Measurements from ENCODE around the gene ATXN3L.

The ATXN3L gene

DNA sequence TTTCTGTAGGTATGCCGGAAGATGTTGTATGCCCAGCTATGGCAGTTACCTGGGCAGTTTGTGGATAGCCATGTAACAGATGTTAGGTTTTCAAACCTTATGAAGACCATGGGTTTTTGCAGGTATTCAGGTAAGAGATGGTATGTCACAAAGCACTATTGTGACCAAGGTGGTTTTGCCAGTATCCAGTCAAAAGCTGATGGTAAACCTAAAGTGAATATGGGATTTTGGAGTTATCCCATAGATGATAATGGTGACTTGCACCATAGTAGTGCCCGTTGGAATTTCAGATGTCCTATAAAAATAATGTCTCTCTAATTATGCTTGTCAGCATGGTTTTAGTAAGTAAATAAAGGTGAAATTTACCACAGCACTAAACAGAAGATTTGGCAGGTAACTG, at the start of gene ATXN3L:
ATXN3L (minus strand) TSS at position 101 of the 400 bp plus-strand sequence. CDS start 119 bp downstream, outside the sequence.
- FAIRE-seq (no peak), DNase-seq (ENCODE audit: insufficient read length, low spot score) (no peak)

DNA sequence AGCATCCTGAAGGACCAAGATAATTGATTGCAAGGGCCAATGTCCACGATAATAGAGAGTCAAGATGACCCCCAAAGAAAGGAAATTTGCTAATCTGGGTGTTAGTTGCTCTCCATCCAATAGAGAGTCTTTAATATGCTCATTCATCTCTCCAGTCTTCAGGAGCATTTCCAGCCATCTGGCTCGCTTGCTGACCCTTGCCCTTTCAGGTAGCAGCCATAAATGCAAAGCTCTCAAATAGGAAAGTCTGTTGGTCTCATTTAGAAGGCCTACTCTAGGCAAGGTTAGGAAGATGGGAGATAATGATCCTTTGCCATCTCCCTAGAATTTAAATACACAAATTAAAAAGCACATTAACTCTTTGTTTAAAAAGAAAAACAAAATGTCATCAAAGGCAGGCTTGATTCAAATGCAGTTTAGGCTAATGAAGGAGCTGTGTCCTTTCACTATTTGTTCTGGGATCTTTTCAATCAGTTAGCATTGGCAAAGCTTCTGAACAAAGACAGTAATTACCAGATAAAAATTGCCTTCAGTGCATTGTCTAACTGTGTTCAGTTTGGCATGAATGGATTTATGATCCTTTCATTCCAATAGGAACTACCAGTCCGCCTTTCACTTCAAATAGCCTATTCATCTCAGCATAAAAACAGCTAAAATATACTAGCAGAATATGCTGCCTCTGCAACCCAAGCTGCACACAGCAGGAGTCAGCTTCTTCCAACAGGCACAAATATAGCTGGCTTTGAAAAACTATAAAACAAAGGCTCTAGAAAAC, 49.6 kb upstream of the ATXN3L start:
- no peak for DNase-seq (ENCODE audit: insufficient read length, low spot score)
- no peak for FAIRE-seq

DNA sequence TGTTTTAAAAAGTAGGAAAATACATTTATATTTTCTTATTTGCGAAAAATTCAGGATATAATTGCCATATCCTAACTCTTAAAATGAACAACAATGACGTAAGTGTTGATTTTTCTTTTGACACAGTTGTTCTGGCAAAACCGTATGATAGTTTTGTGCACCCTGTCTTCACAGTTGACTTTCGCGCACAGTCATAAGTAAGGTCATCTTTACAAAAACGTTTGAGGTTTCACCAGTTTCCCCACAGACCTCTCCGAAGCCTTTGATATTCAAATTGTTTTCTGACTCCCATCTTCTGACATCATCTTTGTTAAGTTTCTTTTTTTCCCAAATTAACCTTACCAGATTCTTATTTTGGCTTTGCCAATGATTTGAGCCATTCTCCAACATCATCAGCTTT, 48.1 kb upstream of the ATXN3L start:
- no peak for FAIRE-seq
- no peak for DNase-seq (ENCODE audit: insufficient read length, low spot score)

DNA sequence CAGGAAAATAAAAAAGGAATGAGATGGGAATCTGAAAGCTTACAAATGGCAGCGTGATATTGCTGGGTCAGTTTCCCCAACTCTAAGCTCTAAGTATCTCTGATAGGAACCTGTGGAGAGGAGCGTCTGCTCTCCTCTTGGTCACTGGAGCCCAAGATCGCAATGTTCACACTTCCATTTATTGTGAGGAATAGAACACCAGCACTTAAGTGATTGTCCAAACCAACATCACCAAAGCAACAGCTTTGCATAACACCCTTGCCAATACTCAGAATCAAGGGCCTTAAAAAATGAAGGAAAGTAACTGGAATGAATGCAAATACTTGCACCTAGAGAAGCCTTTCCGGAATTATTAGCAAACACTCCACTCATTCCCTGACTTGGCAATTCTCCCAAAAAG, 46.8 kb upstream of the ATXN3L start:
- no peak for FAIRE-seq
- DNase-seq (ENCODE audit: insufficient read length, low spot score): no peak

DNA sequence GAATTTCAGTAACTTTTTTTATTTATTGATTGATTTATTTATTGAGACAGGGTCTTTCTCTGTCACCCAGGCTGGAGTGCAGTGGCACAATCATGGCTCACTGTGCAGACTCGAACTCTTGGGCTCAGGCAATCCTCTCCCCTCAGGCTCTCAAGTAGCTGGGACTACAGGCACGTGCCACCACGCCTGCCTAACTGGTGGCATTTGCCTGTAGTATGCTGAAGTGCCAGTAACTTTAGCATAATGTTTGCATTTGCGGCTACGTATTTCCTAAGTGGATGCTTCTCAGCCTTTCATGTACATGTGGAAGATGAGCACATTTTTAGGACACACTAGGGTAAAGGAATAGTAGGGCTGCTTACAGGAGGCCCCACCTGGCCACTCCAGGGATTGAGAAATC, 45.3 kb upstream of the ATXN3L start:
- FAIRE-seq (no peak), DNase-seq (ENCODE audit: insufficient read length, low spot score) (no peak)

DNA sequence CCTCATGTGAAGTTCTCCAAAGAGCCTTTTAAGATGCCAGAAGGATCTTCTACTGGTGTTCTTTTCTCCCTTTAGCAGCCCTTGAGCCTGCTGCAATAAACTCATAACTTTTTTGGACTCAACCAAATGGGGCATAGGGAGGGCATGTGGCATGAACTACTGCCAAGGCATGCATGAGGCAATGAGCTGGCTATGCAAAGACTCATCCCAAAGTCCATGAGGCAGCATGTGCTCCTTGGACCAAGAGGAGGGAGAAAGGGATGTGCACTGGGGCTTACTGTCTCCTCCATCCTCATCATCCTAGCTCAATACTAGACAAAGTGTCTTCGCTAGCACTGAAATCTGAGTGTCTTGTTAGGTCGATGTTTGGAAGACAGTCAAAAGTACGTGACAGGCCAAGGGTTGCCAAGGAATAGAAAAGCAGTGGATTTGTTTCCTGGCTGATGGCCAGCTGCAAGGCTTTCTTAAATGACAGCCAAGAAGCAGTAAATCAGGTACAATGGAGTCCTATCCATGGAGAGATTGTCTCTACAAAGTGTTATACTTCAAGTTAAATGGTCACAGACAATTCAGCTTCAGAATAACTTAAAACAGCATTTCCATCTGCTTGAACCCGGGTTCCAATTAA, 44.5 kb upstream of the ATXN3L start:
- FAIRE-seq (no peak), DNase-seq (ENCODE audit: insufficient read length, low spot score) (no peak)

DNA sequence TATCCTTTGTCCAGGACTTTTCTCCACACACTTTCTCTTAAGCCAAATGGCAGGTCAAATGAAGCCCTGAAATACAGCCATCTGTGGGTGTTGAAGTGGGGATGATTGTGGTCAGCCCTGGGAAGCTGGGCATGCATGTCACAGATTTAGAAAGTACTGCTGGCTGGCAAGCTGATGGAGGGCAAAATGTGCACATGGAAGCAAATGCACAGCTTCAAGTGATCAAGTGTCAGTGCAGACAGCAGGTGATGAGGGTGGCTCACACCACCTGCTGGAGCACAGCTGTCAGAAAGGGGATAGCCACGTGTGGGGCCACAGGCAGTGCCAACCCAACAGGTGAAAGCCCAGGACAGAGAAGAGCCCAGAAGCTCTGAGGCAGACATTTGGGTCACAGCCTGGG, 40.3 kb upstream of the ATXN3L start:
- FAIRE-seq (no peak), DNase-seq (ENCODE audit: insufficient read length, low spot score) (no peak)

DNA sequence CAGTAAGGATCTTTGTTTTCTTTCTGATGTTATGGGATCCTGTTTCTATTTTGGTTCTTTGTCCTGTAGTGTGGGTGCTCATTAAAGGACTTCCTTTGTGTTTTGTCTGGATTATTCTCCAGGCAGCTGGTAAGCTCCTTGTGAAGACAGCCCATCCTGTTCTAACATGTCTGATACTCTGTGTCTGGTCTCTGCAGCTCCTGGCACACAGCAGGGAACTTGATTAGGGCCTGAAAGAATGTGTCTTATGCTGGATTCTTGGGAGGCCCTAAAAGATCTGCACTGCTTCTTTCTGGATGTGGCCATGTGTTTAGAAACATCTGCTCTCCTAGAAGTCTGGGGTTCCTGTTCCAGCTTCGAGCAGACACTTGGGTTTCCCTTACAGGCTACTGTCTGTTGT, 38.1 kb upstream of the ATXN3L start:
- DNase-seq (ENCODE audit: insufficient read length, low spot score) (no peak), FAIRE-seq (no peak)

DNA sequence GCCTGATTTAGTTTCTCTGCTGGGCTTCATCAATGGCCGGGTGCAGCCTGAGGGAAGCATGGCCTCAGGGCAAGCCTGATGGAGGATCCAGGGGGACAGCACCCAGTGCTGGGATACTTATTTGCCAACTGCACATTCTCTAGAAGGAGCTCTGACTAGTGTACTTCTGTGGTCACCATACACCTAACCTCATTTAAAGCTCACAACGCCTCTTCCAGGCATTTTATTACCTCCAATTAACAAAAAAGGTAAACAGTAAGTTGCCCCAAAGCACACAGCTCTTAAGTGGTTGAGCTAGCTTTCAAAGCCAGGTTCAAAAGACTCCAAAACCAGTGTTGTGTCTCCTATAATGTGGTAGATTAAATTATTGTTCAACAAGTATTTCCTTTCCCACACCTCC, 26.8 kb upstream of the ATXN3L start:
- FAIRE-seq (no peak), DNase-seq (ENCODE audit: insufficient read length, low spot score) (no peak)

DNA sequence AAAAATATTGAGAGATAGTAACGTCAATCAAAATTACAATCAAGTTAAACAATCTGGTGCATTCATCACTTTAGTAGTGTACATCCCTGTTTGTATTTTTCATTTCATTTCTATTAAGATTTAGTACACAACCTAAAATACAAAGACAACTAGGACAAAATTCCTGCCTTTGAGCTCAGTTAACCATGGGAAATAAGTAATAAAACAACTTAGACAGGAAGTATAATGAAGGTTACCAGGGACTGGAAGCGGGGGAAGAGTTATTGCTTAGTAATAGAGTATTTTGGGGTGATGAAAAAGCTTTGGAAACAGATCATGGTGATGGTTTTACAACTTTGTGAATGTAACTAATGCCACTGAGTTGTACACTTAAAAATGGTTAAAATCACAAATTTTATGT, 25.6 kb upstream of the ATXN3L start:
- DNase-seq (ENCODE audit: insufficient read length, low spot score): no peak
- peak; percentile 88 for FAIRE-seq

DNA sequence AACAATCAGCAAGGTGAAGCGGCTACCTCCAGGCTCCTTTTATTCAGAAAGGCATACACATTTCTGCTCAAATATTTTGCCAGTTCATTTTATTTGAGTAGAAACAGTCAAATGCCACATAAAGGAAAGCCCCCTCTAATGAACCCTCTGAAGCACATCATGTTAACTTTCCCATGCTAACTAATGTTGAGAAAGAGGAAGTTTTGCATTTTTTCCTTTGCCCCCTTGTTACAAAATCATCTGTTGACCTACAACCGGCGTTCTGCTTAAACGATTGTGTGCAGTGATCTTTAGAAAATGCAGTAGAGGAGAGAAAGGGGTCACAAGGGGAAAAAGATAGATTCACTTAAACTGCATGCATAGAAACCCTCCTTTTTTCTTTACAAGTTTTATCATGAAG, 25.2 kb upstream of the ATXN3L start:
- DNase-seq (ENCODE audit: insufficient read length, low spot score): no peak
- FAIRE-seq: peak; percentile 21

DNA sequence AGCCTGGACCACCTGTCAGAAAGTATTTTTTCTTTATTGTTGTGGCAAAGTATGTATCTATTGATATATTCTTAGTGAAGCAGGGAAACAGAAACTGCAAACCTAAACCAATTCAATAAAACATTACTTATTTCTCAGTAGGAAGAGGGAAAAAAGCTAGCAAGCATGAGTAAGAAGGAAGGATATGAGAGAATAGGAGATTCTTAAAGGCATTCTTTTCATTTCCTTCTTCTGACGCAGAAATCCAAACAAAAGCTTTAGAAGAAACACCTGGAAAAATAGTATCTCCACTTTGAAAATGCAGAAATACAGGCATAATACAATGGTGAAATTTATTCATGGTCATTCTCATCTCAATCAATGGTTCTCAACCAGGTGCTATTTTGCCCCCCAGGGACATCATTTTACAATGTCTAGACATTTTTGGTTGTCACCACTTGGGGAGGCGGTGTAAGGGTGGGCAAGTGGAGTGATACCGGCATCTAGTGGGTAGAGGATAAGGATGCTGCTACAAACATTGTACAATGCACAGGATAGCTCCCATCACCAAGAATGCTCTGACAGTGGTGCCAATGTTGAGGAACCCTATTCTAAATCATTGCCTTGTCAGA, 21.7 kb upstream of the ATXN3L start:
- DNase-seq (ENCODE audit: insufficient read length, low spot score): no peak
- FAIRE-seq: no peak

DNA sequence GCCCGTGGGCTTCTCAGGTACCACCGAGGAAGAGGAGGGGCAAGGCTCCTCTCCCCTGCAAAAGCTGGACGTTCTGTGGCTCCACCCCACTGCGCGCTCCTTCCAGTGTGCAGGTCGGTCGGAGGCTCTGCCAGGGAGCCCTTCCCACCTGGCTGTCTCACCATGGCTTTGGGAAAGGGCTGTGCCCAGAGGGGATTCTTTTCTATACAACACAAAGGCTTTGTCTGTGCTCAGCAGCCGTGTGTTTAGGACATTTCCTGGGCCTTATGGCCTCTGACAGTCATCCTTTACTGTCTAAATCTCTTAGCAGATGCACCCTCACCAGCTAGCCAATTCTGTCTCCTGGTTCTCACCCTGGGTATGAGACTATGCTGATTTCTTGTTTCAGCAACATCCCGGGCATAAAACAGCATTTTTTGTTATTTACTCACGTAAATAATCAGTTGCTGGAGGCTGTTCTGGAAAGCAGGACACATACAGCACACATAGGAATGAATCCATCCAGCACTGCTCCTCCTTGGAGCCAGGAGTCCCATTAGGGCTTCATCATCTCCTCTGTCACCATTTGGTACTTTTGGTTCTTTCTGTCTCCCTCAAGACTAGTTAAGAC, 20.4 kb upstream of the ATXN3L start:
- peak; percentile 86 for FAIRE-seq
- no peak for DNase-seq (ENCODE audit: insufficient read length, low spot score)

DNA sequence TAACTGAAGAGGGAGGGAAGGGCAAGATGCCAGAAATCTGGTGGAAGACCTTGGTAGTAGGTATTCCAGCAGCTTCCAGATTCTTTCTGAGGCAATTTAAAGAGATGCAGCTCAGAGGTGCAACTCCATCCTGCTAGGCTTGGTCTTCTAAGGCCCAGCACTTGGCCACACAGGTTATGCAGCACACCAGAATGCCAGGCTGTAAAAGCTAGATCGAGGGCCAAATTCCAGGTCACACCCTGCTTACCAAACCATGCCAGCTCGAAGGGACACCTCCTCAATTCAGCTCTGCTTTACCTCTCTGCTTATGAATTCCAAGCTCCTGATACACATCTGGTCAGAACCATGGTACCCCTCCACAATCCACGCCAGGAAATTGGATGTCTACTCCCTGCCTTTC, 19.8 kb upstream of the ATXN3L start:
- no peak for FAIRE-seq
- no peak for DNase-seq (ENCODE audit: insufficient read length, low spot score)

DNA sequence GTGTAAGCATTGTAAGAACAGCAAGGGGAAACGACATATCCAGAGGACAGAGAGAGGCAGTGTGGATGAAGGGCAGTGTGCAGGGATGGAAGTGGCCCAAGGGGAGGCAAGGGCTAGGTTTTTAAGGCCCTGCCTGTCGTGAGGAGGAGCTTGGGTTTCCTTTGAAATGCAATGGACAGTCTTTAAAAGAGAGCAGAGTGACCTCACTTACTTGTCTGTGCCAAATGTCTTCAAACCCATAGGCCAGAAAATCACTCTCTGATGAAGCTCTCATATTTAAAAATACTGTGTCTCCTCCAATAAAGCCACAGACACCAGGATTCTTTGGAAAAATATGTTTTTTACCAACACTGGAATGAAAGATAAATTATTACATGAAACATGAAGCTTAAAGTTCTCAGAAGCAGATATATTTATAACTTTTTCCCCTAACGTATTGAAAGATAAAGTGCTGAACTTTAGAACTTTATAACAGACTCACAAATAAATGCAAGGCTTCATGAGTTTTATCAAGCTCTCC, 19.2 kb upstream of the ATXN3L start:
- DNase-seq (ENCODE audit: insufficient read length, low spot score) (no peak), FAIRE-seq (no peak)

DNA sequence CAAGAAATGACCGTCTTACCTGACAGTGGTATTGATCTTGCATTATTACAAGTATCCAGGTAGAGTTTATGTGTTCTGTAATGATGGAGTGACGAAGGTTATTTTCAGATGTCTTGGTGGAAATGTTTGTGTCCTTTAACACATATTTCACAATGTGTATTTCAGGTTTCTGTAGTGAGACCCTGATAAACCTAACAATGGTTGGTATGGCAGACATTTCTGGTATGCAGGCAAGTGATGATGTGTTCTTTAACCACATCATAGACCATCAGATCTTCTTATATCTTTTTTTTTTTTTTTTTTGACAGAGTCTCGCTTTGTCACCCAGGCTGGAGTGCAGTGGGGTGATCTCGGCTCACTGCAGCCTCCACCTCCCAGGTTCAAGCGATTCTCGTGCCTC, 14.6 kb upstream of the ATXN3L start:
- DNase-seq (ENCODE audit: insufficient read length, low spot score): no peak

DNA sequence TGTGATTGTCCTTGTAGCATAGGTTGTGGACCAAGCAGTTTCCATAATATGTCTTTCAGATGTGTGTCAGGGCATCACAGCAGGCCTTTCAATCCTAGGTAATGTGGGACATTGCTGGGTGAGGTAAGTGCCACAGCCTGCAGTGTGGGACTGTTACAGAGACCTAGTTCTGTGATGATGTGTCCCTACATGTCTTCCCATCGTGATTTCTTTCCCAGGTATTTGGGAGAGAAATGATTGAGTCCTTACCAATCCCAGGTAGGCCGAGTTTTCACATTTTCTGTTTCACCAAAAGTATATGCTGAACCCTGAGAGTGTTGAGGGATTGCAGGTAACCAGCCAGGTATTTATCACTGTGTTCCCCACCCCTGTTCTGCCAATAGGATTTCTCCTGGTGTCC, 10.6 kb upstream of the ATXN3L start:
- FAIRE-seq (no peak), DNase-seq (ENCODE audit: insufficient read length, low spot score) (no peak)

More for the DNA sequence above, 14.6 kb upstream of the ATXN3L start:
- FAIRE-seq: peak; percentile 70

DNA sequence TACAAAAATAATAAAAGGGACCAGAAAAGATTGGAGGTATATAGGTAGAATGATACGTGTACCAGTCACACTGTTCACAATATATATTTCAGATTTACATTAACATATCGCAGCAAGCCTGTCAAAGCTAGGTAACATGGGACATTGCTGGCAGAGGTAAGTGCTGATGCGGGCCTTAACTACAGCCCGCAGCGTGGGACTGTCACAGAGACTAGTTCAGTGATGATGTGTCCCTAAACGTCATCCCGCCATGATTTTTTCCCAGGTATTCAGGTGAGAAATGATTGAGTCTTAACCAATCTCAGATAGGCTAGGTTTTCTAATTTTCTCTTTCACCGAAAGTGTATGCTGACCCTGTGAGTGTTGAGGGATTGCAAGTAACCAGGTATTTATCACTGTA, 7.8 kb upstream of the ATXN3L start:
- FAIRE-seq: peak; percentile 8
- DNase-seq (ENCODE audit: insufficient read length, low spot score): no peak

DNA sequence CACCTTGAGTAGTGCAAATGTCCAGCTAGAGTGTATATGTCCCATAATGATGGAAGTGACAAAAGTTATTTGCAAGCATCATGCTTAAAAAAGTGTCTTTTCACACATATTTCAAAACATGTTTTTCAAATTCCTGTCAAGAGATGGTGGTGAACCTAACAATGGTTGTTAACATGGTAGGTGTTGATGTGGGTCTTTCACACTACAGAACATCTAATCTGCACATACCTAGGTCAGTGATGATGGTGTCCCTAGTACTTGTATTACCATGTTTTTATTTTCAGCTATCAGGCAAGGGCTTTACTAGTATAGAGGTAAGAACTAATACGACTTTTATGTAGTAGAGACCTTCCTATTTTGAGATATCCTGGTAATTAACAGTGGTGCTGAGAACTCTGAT, 3.4 kb upstream of the ATXN3L start:
- DNase-seq (ENCODE audit: insufficient read length, low spot score) (no peak), FAIRE-seq (no peak)

DNA sequence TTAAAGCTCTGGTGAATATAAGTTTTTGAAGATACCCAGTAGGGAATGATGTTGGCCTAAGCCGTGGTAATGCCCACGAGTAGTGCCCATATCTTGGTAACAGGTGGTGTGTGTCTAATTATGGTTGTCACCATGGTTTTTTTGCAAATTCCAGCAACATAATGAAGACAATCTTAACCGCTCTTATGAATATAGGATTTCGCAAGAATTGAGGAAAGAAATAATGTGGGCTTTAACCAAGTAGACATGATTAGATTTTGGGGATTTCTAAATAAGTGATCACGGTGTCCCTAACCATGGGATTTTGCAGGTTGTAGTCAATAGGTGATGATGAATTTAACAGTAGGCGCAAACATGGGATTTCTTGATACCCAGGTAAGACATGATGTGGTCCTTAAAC, 2.5 kb downstream of the ATXN3L start:
- FAIRE-seq (no peak), DNase-seq (ENCODE audit: insufficient read length, low spot score) (no peak)

DNA sequence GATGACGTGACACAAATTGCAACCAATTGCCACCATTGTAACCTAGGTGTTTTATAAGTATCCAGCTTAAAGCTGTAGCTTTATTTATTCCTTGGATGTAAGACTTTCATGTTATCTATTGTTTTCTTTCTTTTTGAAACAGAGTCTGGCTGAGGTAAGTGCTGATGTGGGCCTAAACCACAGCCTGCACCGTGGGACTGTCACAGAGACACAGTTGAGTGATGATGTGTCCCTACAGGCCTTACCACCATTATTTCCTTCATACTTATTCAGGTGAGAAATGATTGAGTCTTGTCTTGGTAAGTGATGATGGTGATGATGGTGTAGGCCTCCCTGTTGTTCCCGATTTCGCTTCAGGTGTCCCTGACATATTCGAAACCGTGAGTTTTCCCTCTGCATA, 8.3 kb downstream of the ATXN3L start:
- FAIRE-seq: no peak

More for the DNA sequence above, 8.3 kb downstream of the ATXN3L start:
- DNase-seq (ENCODE audit: insufficient read length, low spot score): no peak
